Measurements from ENCODE around the gene OR2A2.

Gene OR2A2, protein sequence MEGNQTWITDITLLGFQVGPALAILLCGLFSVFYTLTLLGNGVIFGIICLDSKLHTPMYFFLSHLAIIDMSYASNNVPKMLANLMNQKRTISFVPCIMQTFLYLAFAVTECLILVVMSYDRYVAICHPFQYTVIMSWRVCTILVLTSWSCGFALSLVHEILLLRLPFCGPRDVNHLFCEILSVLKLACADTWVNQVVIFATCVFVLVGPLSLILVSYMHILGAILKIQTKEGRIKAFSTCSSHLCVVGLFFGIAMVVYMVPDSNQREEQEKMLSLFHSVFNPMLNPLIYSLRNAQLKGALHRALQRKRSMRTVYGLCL

DNA sequence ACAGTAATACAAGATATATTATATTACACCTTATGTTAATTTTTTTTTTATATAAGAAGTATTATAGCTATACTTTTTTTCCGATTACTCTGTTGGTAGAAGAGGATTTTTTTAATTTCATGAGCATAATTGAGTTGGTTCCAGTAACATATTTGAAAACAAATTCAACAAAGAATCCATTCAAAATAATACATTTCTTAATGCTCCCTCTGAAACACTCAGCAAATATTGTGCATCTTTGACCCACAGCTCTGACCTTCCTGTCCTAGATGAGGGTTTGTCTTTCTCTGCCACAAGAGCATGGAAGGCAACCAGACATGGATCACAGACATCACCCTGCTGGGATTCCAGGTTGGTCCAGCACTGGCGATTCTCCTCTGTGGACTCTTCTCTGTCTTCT, at the start of gene OR2A2:
OR2A2 (plus strand) TSS at position 301 of the 400 bp plus-strand sequence; CDS start at position 301, 0 bp downstream.
- Histone ChIP-seq H3K36me3 (ENCODE audit: insufficient read depth, insufficient read length, low read length) (no peaks in the 10 kb centered on the region), H3K4me3 (ENCODE audit: insufficient read length, low read depth) (no peak within 1 kb of the TSS), H3K9ac (ENCODE audit: insufficient read length, low read depth) (no peak within 1 kb of the TSS), H3K9me3 (ENCODE audit: insufficient read depth, low read length) (no peaks in the 10 kb centered on the region), H3K27me3 (ENCODE audit: insufficient read depth, insufficient read length) (no peaks in the 10 kb centered on the region), H3K4me1 (ENCODE audit: insufficient read depth, insufficient read length) (no peaks in the 10 kb centered on the region)
- TF ChIP-seq YY1 (IDR thresholded peaks at IDR 0.05; ENCODE audit: insufficient read depth, insufficient read length) (no peak), SUZ12 (IDR thresholded peaks at IDR 0.05; ENCODE audit: extremely low read depth, insufficient read depth, insufficient read length) (no peak), ZNF274 (IDR thresholded peaks at IDR 0.05; ENCODE audit: low read depth, low read length) (no peak)
- DNase-seq (ENCODE audit: low read depth, low spot score) = no peak

DNA sequence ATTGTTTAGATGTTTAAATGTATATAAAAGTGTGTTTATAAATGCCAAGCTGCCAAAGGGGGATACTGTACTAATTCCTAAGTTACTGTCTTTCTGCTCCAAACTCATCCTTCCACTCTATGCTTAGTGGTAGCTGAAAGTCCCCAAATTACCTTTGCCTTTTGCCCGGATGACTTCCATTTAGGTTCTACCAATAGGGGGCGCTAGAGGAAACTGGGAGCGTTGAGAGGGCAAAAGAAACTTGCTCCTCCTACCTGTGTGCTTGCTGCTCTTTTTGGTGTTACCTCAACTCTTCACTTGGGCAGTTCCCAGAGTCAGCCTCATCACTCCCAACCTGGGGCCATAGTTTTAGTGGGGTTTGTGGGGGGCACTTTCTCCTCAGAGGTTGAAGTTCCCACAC, 45.7 kb upstream of the OR2A2 start:
- Histone ChIP-seq H3K9ac (ENCODE audit: insufficient read length, low read depth) (no peak overlapping the region), H3K4me1 (ENCODE audit: insufficient read depth, insufficient read length) (no peaks in the 10 kb centered on the region), H3K27me3 (ENCODE audit: insufficient read depth, insufficient read length) (no peaks in the 10 kb centered on the region), H3K36me3 (ENCODE audit: insufficient read depth, insufficient read length, low read length) (no peaks in the 10 kb centered on the region), H3K9me3 (ENCODE audit: insufficient read depth, low read length) (peaks cover 10% of the 10 kb centered on the region; the same call in 1 of the 2 replicates), H3K4me3 (ENCODE audit: insufficient read length, low read depth) (no peak overlapping the region)
- DNase-seq (ENCODE audit: low read depth, low spot score) = peak; percentile 2
- TF ChIP-seq ZNF274 (IDR thresholded peaks at IDR 0.05; ENCODE audit: low read depth, low read length) = no peak
- TF ChIP-seq SUZ12 (IDR thresholded peaks at IDR 0.05; ENCODE audit: extremely low read depth, insufficient read depth, insufficient read length) = no peak
- TF ChIP-seq YY1 (IDR thresholded peaks at IDR 0.05; ENCODE audit: insufficient read depth, insufficient read length) = no peak

DNA sequence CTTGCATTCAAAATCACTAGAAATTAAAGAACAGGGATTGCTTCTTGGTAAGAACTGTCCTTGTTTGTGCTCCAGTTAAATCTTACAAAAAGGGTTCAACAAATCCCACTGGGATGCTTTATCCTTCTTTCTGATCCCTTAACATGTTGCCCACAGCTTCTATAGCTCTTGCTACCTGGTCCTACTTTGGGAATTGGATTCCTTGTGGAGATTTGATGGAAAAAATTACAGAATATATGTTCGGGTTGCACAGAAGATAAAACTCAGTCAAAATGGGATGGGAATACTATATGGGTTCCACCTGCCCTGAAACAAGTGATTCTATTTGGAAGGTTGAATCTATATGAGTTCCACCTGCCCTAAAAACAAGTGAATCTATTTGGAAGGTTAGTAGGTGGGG, 39.9 kb upstream of the OR2A2 start, which contains the start of gene OR2A25:
OR2A25 (plus strand) TSS at position 301 of the 400 bp plus-strand sequence. CDS start 4,409 bp downstream, outside the sequence.
- TF ChIP-seq YY1 (IDR thresholded peaks at IDR 0.05; ENCODE audit: insufficient read depth, insufficient read length) (no peak), ZNF274 (IDR thresholded peaks at IDR 0.05; ENCODE audit: low read depth, low read length) (no peak), SUZ12 (IDR thresholded peaks at IDR 0.05; ENCODE audit: extremely low read depth, insufficient read depth, insufficient read length) (no peak)
- Histone ChIP-seq H3K4me3 (ENCODE audit: insufficient read length, low read depth) (no peak within 1 kb of the TSS), H3K9ac (ENCODE audit: insufficient read length, low read depth) (no peak within 1 kb of the TSS), H3K4me1 (ENCODE audit: insufficient read depth, insufficient read length) (no peaks in the 10 kb centered on the region), H3K27me3 (ENCODE audit: insufficient read depth, insufficient read length) (no peaks in the 10 kb centered on the region), H3K9me3 (ENCODE audit: insufficient read depth, low read length) (no peaks in the 10 kb centered on the region), H3K36me3 (ENCODE audit: insufficient read depth, insufficient read length, low read length) (no peaks in the 10 kb centered on the region)
- no peak for DNase-seq (ENCODE audit: low read depth, low spot score)

DNA sequence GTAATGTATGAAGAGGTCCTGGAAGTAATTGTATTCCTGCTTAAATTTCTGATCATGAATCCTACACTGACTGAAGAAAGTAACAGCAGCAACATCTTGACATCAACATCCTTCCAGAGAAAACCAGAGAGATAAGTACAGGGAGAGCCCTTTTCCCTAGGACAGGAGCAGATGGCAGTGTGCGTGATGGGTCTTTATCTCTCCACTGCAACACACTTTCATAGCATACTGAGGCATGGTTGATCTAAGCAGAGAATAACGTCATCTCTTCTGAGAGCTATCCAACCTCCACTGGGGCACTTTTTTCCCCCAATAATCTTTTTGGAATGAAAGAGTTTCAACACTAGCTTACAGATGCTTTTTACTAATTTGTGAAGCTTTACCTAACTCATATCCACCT, 39.4 kb upstream of the OR2A2 start:
- TF ChIP-seq SUZ12 (IDR thresholded peaks at IDR 0.05; ENCODE audit: extremely low read depth, insufficient read depth, insufficient read length) = no peak
- no peak for TF ChIP-seq ZNF274 (IDR thresholded peaks at IDR 0.05; ENCODE audit: low read depth, low read length)
- no peak for TF ChIP-seq YY1 (IDR thresholded peaks at IDR 0.05; ENCODE audit: insufficient read depth, insufficient read length)
- H3K27me3 ChIP-seq (ENCODE audit: insufficient read depth, insufficient read length) = no peaks in the 10 kb centered on the region
- no peaks in the 10 kb centered on the region for H3K4me1 ChIP-seq (ENCODE audit: insufficient read depth, insufficient read length)
- no peak for DNase-seq (ENCODE audit: low read depth, low spot score)
- no peak overlapping the region for H3K4me3 ChIP-seq (ENCODE audit: insufficient read length, low read depth)
- no peaks in the 10 kb centered on the region for H3K9me3 ChIP-seq (ENCODE audit: insufficient read depth, low read length)
- H3K9ac ChIP-seq (ENCODE audit: insufficient read length, low read depth) = no peak overlapping the region
- H3K36me3 ChIP-seq (ENCODE audit: insufficient read depth, insufficient read length, low read length) = no peaks in the 10 kb centered on the region

DNA sequence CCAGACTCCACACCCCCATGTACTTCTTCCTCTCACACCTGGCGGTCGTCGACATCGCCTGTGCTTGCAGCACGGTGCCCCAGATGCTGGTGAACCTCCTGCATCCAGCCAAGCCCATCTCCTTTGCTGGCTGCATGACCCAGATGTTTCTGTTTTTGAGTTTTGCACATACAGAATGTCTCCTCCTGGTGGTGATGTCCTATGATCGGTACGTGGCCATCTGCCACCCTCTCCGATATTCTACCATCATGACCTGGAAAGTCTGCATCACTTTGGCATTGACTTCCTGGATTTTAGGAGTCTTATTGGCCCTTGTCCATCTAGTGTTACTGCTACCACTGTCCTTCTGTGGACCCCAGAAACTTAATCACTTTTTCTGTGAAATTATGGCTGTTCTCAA, 35.0 kb upstream of the OR2A2 start:
- TF ChIP-seq ZNF274 (IDR thresholded peaks at IDR 0.05; ENCODE audit: low read depth, low read length) (no peak), YY1 (IDR thresholded peaks at IDR 0.05; ENCODE audit: insufficient read depth, insufficient read length) (no peak), SUZ12 (IDR thresholded peaks at IDR 0.05; ENCODE audit: extremely low read depth, insufficient read depth, insufficient read length) (no peak)
- H3K4me3 ChIP-seq (ENCODE audit: insufficient read length, low read depth) = no peak overlapping the region
- DNase-seq (ENCODE audit: low read depth, low spot score) = no peak

DNA sequence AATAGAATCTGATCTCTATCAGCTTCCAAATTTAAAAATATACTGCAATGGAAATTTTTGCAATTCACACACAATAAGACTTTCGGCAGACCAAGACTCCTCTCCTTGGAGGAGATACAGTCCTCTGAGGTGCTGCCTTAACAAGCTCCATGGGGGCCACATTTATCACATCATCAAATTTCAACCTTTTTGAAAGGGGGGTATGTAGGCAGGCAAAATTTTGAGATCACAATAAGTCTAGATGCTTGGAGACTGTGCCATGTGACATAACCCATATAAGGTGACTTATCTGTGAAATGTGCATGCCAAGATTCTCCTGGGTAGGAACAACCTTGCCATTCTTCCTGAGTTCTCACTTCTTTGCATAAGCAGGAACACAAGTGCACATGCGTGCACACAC, 23.4 kb upstream of the OR2A2 start, which contains the start of gene OR2A12:
OR2A12 (plus strand) TSS at position 301 of the 400 bp plus-strand sequence. CDS start 8,830 bp downstream, outside the sequence.
- DNase-seq (ENCODE audit: low read depth, low spot score) = no peak
- Histone ChIP-seq H3K27me3 (ENCODE audit: insufficient read depth, insufficient read length) (no peaks in the 10 kb centered on the region), H3K4me3 (ENCODE audit: insufficient read length, low read depth) (no peak within 1 kb of the TSS), H3K9me3 (ENCODE audit: insufficient read depth, low read length) (no peaks in the 10 kb centered on the region), H3K4me1 (ENCODE audit: insufficient read depth, insufficient read length) (no peaks in the 10 kb centered on the region), H3K9ac (ENCODE audit: insufficient read length, low read depth) (no peak within 1 kb of the TSS), H3K36me3 (ENCODE audit: insufficient read depth, insufficient read length, low read length) (no peaks in the 10 kb centered on the region)
- TF ChIP-seq ZNF274 (IDR thresholded peaks at IDR 0.05; ENCODE audit: low read depth, low read length) = no peak
- no peak for TF ChIP-seq SUZ12 (IDR thresholded peaks at IDR 0.05; ENCODE audit: extremely low read depth, insufficient read depth, insufficient read length)
- TF ChIP-seq YY1 (IDR thresholded peaks at IDR 0.05; ENCODE audit: insufficient read depth, insufficient read length) = no peak

More for the DNA sequence above, 35.0 kb upstream of the OR2A2 start:
- Histone ChIP-seq H3K9me3 (ENCODE audit: insufficient read depth, low read length) (no peaks in the 10 kb centered on the region), H3K4me1 (ENCODE audit: insufficient read depth, insufficient read length) (no peaks in the 10 kb centered on the region), H3K36me3 (ENCODE audit: insufficient read depth, insufficient read length, low read length) (no peaks in the 10 kb centered on the region), H3K9ac (ENCODE audit: insufficient read length, low read depth) (no peak overlapping the region), H3K27me3 (ENCODE audit: insufficient read depth, insufficient read length) (no peaks in the 10 kb centered on the region)

DNA sequence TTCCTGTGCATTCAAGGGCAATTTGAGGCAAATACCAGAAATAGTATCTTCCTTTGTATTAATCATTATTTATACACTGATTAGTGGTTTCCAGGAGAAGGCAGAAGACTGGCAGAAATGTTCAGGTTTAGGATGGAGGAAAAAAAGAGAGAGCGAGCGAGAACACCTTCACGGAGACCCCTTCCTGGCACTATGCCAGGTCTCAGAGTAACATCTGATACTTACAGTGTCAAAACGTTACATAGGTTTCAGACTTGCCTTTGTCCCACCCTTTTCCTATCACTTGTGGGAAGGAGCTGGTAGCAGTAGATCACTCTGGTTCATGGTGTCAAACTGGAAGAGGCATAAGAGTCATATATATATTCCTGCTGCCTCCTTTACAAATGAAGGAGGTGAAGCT, 22.7 kb upstream of the OR2A2 start:
- H3K9me3 ChIP-seq (ENCODE audit: insufficient read depth, low read length) = no peaks in the 10 kb centered on the region
- no peak overlapping the region for H3K4me3 ChIP-seq (ENCODE audit: insufficient read length, low read depth)
- no peaks in the 10 kb centered on the region for H3K27me3 ChIP-seq (ENCODE audit: insufficient read depth, insufficient read length)
- H3K4me1 ChIP-seq (ENCODE audit: insufficient read depth, insufficient read length) = no peaks in the 10 kb centered on the region
- no peak for DNase-seq (ENCODE audit: low read depth, low spot score)
- H3K9ac ChIP-seq (ENCODE audit: insufficient read length, low read depth) = no peak overlapping the region
- H3K36me3 ChIP-seq (ENCODE audit: insufficient read depth, insufficient read length, low read length) = no peaks in the 10 kb centered on the region
- no peak for TF ChIP-seq ZNF274 (IDR thresholded peaks at IDR 0.05; ENCODE audit: low read depth, low read length)
- TF ChIP-seq SUZ12 (IDR thresholded peaks at IDR 0.05; ENCODE audit: extremely low read depth, insufficient read depth, insufficient read length) = no peak
- no peak for TF ChIP-seq YY1 (IDR thresholded peaks at IDR 0.05; ENCODE audit: insufficient read depth, insufficient read length)

Data from NT2/D1 (cell line).